ENCODE measurements around the gene SYNE3. TPM values are rescaled to one million over a fixed set of nuclear protein-coding genes. Genes with fewer than 3 reads are reported as not detected.

SYNE3 gene
- total and polyA plus RNA-seq, 9 of the 15 experiments (the other 6 are each of a cell fraction or from before 2014, with no cell fraction given) = 0.04 to 3.1 (median 0.55) TPM

- TF ChIP-seq THAP7 (CRISPR knock-in tag; IDR thresholded peaks at IDR 0.05) (no peak), ZNF146 (CRISPR knock-in tag; IDR thresholded peaks at IDR 0.05; ENCODE audit: unreplicated experiment) (no peak), ETS2 (tag; IDR thresholded peaks at IDR 0.05; ENCODE audit: borderline replicate concordance, poor library complexity, severe bottlenecking) (no peak), ELF2 (CRISPR knock-in tag; IDR thresholded peaks at IDR 0.05) (no peak), POLR2B (IDR thresholded peaks at IDR 0.05; ENCODE audit: low read depth, partially characterized antibody) (peak; percentile 43), ATF3 (IDR thresholded peaks at IDR 0.05) (peak; percentile 86), ATF3 (CRISPR knock-in tag; conservative IDR thresholded peaks at IDR 0.05) (no peak), POLR2G (IDR thresholded peaks at IDR 0.05; ENCODE audit: low read depth, low read length) (peak; percentile 3; the same call in 1 of the 2 replicates), ZNF639 (CRISPR knock-in tag; conservative IDR thresholded peaks at IDR 0.05 in 1 of 2, IDR thresholded peaks at IDR 0.05 in 1 of 2) (no peak), ZNF41 (CRISPR knock-in tag; conservative IDR thresholded peaks at IDR 0.05) (0 out of 2 replicates have a peak, but pooled peaks have one; percentile 12), ZBTB11 (CRISPR knock-in tag; IDR thresholded peaks at IDR 0.05) (no peak), ZNF584 (CRISPR knock-in tag; IDR thresholded peaks at IDR 0.05; ENCODE audit: low read depth) (peak; percentile 38; the same call in 1 of the 2 replicates), EP300 (IDR thresholded peaks at IDR 0.05; ENCODE audit: low read length) (peak; percentile 62; the same call in 1 of the 2 replicates), DMBX1 (CRISPR knock-in tag; IDR thresholded peaks at IDR 0.05; ENCODE audit: borderline replicate concordance) (peak; percentile 73; the same call in 1 of the 2 replicates), ZNF197 (CRISPR knock-in tag; IDR thresholded peaks at IDR 0.05; ENCODE audit: low read depth) (0 out of 2 replicates have a peak, but pooled peaks have one; percentile 41), ELF1 (tag; IDR thresholded peaks at IDR 0.05) (peak; percentile 57), LARP7 (IDR thresholded peaks at IDR 0.05) (no peak), RCOR1 (IDR thresholded peaks at IDR 0.05; ENCODE audit: borderline replicate concordance in 1 of 2, low read depth in 2 of 2, low read length in 2 of 2) (no peak), ATF4 (CRISPR knock-in tag; IDR thresholded peaks at IDR 0.05) (peak; percentile 91)
Observed at GRCh38 chr14:95523815-95524448, 7.5 kb upstream of the SYNE3 start (continued).
